A549 (cell line): ENCODE measurements around the gene SORL1-AS1.

ENCODE experiments used
- ATAC-seq, 2 experiments: fragments of 200-7000 bp in 1 of 2; fragments of >200 bp in 1 of 2; cut with Nextera tagmentation in 1 of 2; cut with Tn5 transposase in 1 of 2; 3 replicates each; pipeline versions ENCODE4 v1.8.0 to v1.9.1; 2018 to 2020; ENCODE audit warnings: mild to moderate bottlenecking in 1 of 2, moderate library complexity in 1 of 2
- CTCF ChIA-PET: fragments of 300-600 bp; sonication (Branson Sonifier 250); formaldehyde crosslinking; extraction: SDS; loops from one replicate; lab custom pipeline; 2021; ENCODE audit warnings: antibody characterized with exemption, inconsistent platforms; lab: Yijun Ruan, JAX
- POLR2A ChIA-PET: fragments of 350-600 bp; formaldehyde crosslinking; extraction: SDS; loops from one replicate; lab custom pipeline; 2021; ENCODE audit warnings: antibody characterized with exemption, inconsistent platforms; lab: Yijun Ruan, JAX
- DNase-seq, 2 experiments: peaks; one replicate each; pipeline versions ENCODE4 v3.0.0 to v3.0.0-alpha.2; 2011 to 2016; ENCODE audit warnings: low read depth in 1 of 2, low spot score in 1 of 2
- FAIRE-seq: peaks from 2 replicates; lab custom pipeline; 2011; peaks lifted over from hg19 to GRCh38; lab: Jason Lieb, UNC
- H3K27ac ChIP-seq, 2 experiments: fragments of >200 bp; sonication (Bioruptor Twin); formaldehyde crosslinking; 3 replicates each; pipeline ENCODE4 v1.5.1; 2016 to 2017
- H3K4me1 ChIP-seq: fragments of >200 bp; sonication (Bioruptor Twin); formaldehyde crosslinking; 3 replicates; pipeline ENCODE4 v1.6.1; 2016
- H3K4me2 ChIP-seq: fragments of >200 bp; sonication (Bioruptor Twin); formaldehyde crosslinking; 3 replicates; pipeline ENCODE4 v1.6.1; 2016
- H3K4me3 ChIP-seq: fragments of >200 bp; sonication (Bioruptor Twin); formaldehyde crosslinking; 3 replicates; pipeline ENCODE4 v1.5.1; 2016
- H3K9me3 ChIP-seq: fragments of >200 bp; sonication (Bioruptor Twin); formaldehyde crosslinking; 3 replicates; pipeline ENCODE4 v1.6.1; 2016
- ATOH8 ChIP-seq: fragments of 250-450 bp; sonication (Bioruptor Pico); IDR thresholded peaks from 2 replicates; pipeline ENCODE4 v1.5.0; 2020; ENCODE audit warnings: low read depth, mild to moderate bottlenecking, moderate library complexity
- BHLHE40 ChIP-seq: IDR thresholded peaks from 2 replicates; pipeline ENCODE4 v1.6.1; 2012; ENCODE audit warnings: low read depth, low read length, inconsistent platforms
- EHF ChIP-seq: fragments of 250-450 bp; sonication (Bioruptor Pico); IDR thresholded peaks from 2 replicates; pipeline ENCODE4 v1.5.0; 2020; ENCODE audit warnings: mild to moderate bottlenecking
- EP300 ChIP-seq, 2 experiments: fragments of >200 bp; sonication (Bioruptor Twin); formaldehyde crosslinking; IDR thresholded peaks; 2 replicates in 1 of 2; 3 replicates in 1 of 2; pipeline ENCODE4 v1.6.1; 2016 to 2017
- ESRRA ChIP-seq: fragments of 150-350 bp; IDR thresholded peaks from 2 replicates; pipeline ENCODE4 v1.6.1; 2014; ENCODE audit warnings: mild to moderate bottlenecking, low read length, borderline replicate concordance
- FOSL2 ChIP-seq, 2 experiments: fragments of 450-650 bp in 1 of 2; fragments of >200 bp in 1 of 2; sonication (Bioruptor Twin) in 1 of 2; formaldehyde crosslinking; IDR thresholded peaks; 2 replicates each; pipeline versions ENCODE4 v1.5.0 to v1.6.1; 2016 to 2020; ENCODE audit warnings: mild to moderate bottlenecking in 1 of 2, moderate library complexity in 1 of 2
- GATA3 ChIP-seq: IDR thresholded peaks from 2 replicates; pipeline ENCODE4 v1.6.1; 2012; ENCODE audit warnings: borderline replicate concordance
- HEYL ChIP-seq: fragments of 250-450 bp; sonication (Bioruptor Pico); IDR thresholded peaks from 2 replicates; pipeline ENCODE4 v1.8.0; 2021; ENCODE audit warnings: mild to moderate bottlenecking, moderate library complexity
- HOXB13 ChIP-seq: fragments of 250-450 bp; sonication (Bioruptor Pico); IDR thresholded peaks from 2 replicates; pipeline ENCODE4 v1.5.0; 2020; ENCODE audit warnings: low read depth, mild to moderate bottlenecking, moderate library complexity
- HOXB5 ChIP-seq: fragments of 250-450 bp; sonication (Bioruptor Pico); IDR thresholded peaks from 2 replicates; pipeline ENCODE4 v1.5.0; 2020; ENCODE audit warnings: mild to moderate bottlenecking, moderate library complexity
- JUN ChIP-seq, 2 experiments: fragments of >200 bp; sonication (Bioruptor Twin); formaldehyde crosslinking; IDR thresholded peaks; 2 replicates in 1 of 2; 3 replicates in 1 of 2; pipeline ENCODE4 v1.6.1; 2016 to 2017
- KDM1A ChIP-seq: fragments of 200-600 bp; sonication (generic); IDR thresholded peaks from 2 replicates; pipeline ENCODE4 v1.6.1; 2016; ENCODE audit warnings: low read depth, mild to moderate bottlenecking
- MAZ ChIP-seq: fragments of 150-350 bp; IDR thresholded peaks from 2 replicates; pipeline ENCODE4 v1.6.1; 2014; ENCODE audit warnings: antibody characterized with exemption, low read depth, low read length, borderline replicate concordance
- MYC ChIP-seq: IDR thresholded peaks from 2 replicates; pipeline ENCODE4 v1.6.1; 2012; ENCODE audit warnings: mild to moderate bottlenecking, inconsistent platforms, low read length, improper control_type of control experiment, borderline replicate concordance
- NFE2L2 ChIP-seq: fragments of 150-350 bp; conservative IDR thresholded peaks from 2 replicates; pipeline ENCODE4 v1.6.1; 2014; ENCODE audit warnings: low read length
- NPAS2 ChIP-seq: fragments of 250-450 bp; sonication (Bioruptor Pico); IDR thresholded peaks from 2 replicates; pipeline ENCODE4 v1.8.0; 2022; ENCODE audit warnings: mild to moderate bottlenecking, moderate library complexity, borderline replicate concordance
- RAD21 ChIP-seq, 2 experiments: fragments of >200 bp in 1 of 2; sonication (Bioruptor Twin) in 1 of 2; formaldehyde crosslinking in 1 of 2; IDR thresholded peaks in 1 of 2; conservative IDR thresholded peaks in 1 of 2; 2 replicates in 1 of 2; 3 replicates in 1 of 2; pipeline ENCODE4 v1.6.1; 2012 to 2018; ENCODE audit warnings: inconsistent platforms in 1 of 2
- RCOR1 ChIP-seq: fragments of 150-350 bp; IDR thresholded peaks from 2 replicates; pipeline ENCODE4 v1.6.1; 2014; ENCODE audit warnings: antibody characterized with exemption, low read length, low read depth
- RFX5 ChIP-seq: fragments of 450-650 bp; IDR thresholded peaks from 2 replicates; pipeline ENCODE4 v1.7.1; 2014; ENCODE audit warnings: antibody characterized with exemption, mild to moderate bottlenecking, moderate library complexity
- SMC3 ChIP-seq: fragments of >200 bp; sonication (Bioruptor Twin); formaldehyde crosslinking; IDR thresholded peaks from 3 replicates; pipeline ENCODE4 v1.6.1; 2018; ENCODE audit warnings: inconsistent platforms
- SREBF2 ChIP-seq: fragments of 450-650 bp; IDR thresholded peaks from 2 replicates; pipeline ENCODE4 v1.6.1; 2014; ENCODE audit warnings: mild to moderate bottlenecking, moderate library complexity
- ZFP36 ChIP-seq: fragments of 450-650 bp; IDR thresholded peaks from 2 replicates; pipeline ENCODE4 v1.6.1; 2014; ENCODE audit warnings: borderline replicate concordance; ENCODE audit not compliant: partially characterized antibody
- whole genome bisulfite sequencing: methylation state at CpG from one replicate; pipeline ENCODE4 v1.1.6; 2017; ENCODE audit errors: missing lambda C conversion rate; 5-methylcytosine and 5-hydroxymethylcytosine counted together
- TF ChIP-seq, protein P1 (sequence below): fragments of >200 bp; sonication (Bioruptor Twin); formaldehyde crosslinking; IDR thresholded peaks from 3 replicates; pipeline ENCODE4 v1.5.1; 2016

SORL1-AS1 gene

DNA sequence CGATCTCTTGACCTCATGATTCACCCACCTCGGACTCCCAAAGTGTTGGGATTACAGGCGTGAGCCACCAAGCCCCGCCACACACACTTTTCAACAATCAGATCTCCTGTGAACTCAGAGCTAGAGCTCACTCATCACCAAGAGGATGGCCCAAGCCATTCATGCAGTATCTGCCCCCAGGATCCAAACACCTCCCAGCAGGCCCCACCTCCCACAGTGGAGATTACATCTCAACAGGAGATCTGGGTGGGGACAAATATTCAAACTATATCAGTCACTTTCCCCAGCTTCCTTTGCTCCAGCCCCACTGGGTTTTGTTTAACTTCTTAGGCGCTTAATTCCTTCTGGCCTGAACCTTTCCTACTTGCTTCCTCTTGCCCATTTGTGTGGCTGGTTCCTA, 26.9 kb downstream of the SORL1-AS1 start:
- Histone ChIP-seq H3K27ac (no peak overlapping the region), H3K4me3 (no peak overlapping the region), H3K4me1 (no peaks in the 10 kb centered on the region), H3K4me2 (no peak overlapping the region), H3K9me3 (no peaks in the 10 kb centered on the region)
- DNase-seq (no peak), FAIRE-seq (no peak), ATAC-seq (no peak)
- 63% methylated on average over 4 of the region's 5 CpGs for WGBS
- TF ChIP-seq NFE2L2 = no peak
- TF ChIP-seq EHF (CRISPR knock-in tag) = no peak
- no peak for TF ChIP-seq SMC3
- no peak for TF ChIP-seq ZFP36
- no peak for TF ChIP-seq RAD21 (conservative IDR thresholded peaks at IDR 0.05 in 1 of 2, IDR thresholded peaks at IDR 0.05 in 1 of 2)
- no peak for TF ChIP-seq HOXB13 (CRISPR knock-in tag)
- no peak for TF ChIP-seq FOSL2 (IDR thresholded peaks at IDR 0.05)
- TF ChIP-seq FOSL2 (CRISPR knock-in tag; IDR thresholded peaks at IDR 0.05) = no peak
- TF ChIP-seq RFX5 = no peak
- no peak for TF ChIP-seq SREBF2
- TF ChIP-seq NPAS2 (CRISPR knock-in tag) = no peak
- TF ChIP-seq HEYL (CRISPR knock-in tag) = no peak
- no peak for TF ChIP-seq KDM1A
- TF ChIP-seq MYC = no peak
- TF ChIP-seq HOXB5 (CRISPR knock-in tag) = no peak
- no peak for TF ChIP-seq MAZ
- ChIA-PET CTCF (interaction anchor here (1.3 kb wide), 1 partner anchor 25 kb away, joined by 3 read pairs; no protein-coding TSS in a partner anchor), POLR2A (no interaction called here)

- Histone ChIP-seq H3K4me3 (no peak overlapping the region), H3K4me2 (no peak overlapping the region)
- ATAC-seq = no peak
- TF ChIP-seq GATA3 = no peak
- no peak for TF ChIP-seq JUN (IDR thresholded peaks at IDR 0.05)
- TF ChIP-seq ESRRA = no peak
- TF ChIP-seq, all 56 proteins: peak for 0
- FAIRE-seq (no peak), DNase-seq (no peak)
- Histone ChIP-seq H3K9me3 (no peaks in the 10 kb centered on the region), H3K4me1 (no peaks in the 10 kb centered on the region), H3K27ac (no peak overlapping the region)
- ChIA-PET CTCF (no interaction called here), POLR2A (no interaction called here)
- 19% methylated on average over 4 of the region's 4 CpGs for WGBS
These were observed 30.1 kb downstream of the SORL1-AS1 start for GRCh38 chr11:121422675-121423074.

DNA sequence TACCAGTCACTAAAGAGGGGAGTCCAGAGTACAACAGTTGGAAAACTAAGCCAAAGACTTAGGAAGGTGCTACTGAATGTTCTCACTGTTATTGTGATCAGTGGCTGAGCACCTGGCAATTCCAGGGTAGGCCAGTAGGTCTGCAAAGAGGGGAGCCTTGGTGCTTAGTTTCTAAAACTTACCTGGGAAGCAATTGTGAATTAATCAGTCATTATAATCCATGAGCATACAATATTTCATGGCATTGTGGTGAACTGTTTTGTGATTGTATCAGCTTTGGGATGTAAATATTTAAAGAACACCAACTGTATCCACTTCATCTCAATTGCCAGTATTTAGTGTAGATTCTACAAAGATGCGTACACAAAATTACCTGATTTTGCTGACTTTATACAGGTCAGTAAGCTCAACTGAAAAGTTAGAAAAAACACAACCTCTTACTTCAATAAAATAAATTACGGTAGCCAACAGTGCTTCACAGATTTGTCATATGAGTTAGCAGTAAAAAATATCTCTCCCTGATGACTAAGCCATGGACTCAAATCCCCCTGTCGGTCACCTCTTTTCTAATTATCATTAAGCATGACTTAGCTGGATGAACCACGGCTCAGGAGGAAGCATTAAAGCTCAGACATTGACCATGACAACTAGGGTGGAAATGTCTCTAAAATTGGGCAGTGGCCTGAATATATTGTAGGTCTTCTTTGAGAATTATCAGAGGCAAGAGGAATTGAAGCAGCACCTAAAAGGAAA, 31.4 kb downstream of the SORL1-AS1 start:
- Histone ChIP-seq H3K9me3 (no peaks in the 10 kb centered on the region), H3K4me2 (no peak overlapping the region), H3K4me3 (no peak overlapping the region), H3K4me1 (no peaks in the 10 kb centered on the region), H3K27ac (no peak overlapping the region)
- DNase-seq (no peak), FAIRE-seq (no peak), ATAC-seq (no peak)
- ChIA-PET POLR2A (no interaction called here), CTCF (interaction anchor here (0.9 kb wide), 1 partner anchor 35 kb away, joined by 3 read pairs; no protein-coding TSS in a partner anchor)
- TF ChIP-seq JUN (IDR thresholded peaks at IDR 0.05) (no peak), MAZ (no peak), SMC3 (no peak), BHLHE40 (no peak), EHF (CRISPR knock-in tag) (no peak), EP300 (IDR thresholded peaks at IDR 0.05) (no peak), GATA3 (no peak), ESRRA (no peak), ATOH8 (no peak), RCOR1 (no peak)
- TF ChIP-seq, protein P1, sequence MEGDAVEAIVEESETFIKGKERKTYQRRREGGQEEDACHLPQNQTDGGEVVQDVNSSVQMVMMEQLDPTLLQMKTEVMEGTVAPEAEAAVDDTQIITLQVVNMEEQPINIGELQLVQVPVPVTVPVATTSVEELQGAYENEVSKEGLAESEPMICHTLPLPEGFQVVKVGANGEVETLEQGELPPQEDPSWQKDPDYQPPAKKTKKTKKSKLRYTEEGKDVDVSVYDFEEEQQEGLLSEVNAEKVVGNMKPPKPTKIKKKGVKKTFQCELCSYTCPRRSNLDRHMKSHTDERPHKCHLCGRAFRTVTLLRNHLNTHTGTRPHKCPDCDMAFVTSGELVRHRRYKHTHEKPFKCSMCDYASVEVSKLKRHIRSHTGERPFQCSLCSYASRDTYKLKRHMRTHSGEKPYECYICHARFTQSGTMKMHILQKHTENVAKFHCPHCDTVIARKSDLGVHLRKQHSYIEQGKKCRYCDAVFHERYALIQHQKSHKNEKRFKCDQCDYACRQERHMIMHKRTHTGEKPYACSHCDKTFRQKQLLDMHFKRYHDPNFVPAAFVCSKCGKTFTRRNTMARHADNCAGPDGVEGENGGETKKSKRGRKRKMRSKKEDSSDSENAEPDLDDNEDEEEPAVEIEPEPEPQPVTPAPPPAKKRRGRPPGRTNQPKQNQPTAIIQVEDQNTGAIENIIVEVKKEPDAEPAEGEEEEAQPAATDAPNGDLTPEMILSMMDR = no peak
- 63% methylated on average over 4 of the region's 4 CpGs for WGBS
